Prostate gland (tissue), 2 donors: ENCODE measurements around the gene PPP1R15B.

ENCODE experiments used
- POLR2A ChIP-seq: fragments of 450-650 bp; IDR thresholded peaks from one replicate; pipeline ENCODE4 v1.6.1; 2016; ENCODE audit warnings: antibody characterized with exemption, mild to moderate bottlenecking
- TF ChIP-seq, protein P1 (sequence below), 4 experiments: fragments of 200-600 bp in 2 of 4; fragments of 450-650 bp in 2 of 4; sonication (generic) in 2 of 4; IDR thresholded peaks; 1 replicate in 3 of 4; 2 replicates in 1 of 4; pipeline ENCODE4 v1.5.1; 2016 to 2019; ENCODE audit warnings: antibody characterized with exemption in 4 of 4, mild to moderate bottlenecking in 2 of 4, moderate library complexity in 2 of 4

DNA sequence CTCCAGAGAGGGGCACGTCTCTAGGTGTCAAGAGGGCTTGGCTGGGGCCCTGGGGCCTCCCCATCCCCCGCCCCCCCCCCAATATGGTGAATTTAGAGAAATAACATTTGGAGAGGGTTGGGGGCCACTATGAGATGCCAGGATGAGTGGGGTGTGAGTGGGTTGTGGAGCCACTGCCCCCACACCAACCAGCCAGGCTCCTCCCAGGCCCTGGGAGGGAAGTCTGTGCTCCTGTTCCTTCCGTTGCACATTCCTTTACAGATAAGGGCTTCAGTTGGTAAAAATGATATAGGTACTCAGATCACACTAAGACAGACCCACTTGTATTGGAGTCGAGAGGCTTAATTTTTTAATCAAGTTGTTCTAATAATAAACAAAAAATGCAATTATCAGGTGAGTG is 51.3 kb downstream of the PPP1R15B start:
- TF ChIP-seq, protein P1, sequence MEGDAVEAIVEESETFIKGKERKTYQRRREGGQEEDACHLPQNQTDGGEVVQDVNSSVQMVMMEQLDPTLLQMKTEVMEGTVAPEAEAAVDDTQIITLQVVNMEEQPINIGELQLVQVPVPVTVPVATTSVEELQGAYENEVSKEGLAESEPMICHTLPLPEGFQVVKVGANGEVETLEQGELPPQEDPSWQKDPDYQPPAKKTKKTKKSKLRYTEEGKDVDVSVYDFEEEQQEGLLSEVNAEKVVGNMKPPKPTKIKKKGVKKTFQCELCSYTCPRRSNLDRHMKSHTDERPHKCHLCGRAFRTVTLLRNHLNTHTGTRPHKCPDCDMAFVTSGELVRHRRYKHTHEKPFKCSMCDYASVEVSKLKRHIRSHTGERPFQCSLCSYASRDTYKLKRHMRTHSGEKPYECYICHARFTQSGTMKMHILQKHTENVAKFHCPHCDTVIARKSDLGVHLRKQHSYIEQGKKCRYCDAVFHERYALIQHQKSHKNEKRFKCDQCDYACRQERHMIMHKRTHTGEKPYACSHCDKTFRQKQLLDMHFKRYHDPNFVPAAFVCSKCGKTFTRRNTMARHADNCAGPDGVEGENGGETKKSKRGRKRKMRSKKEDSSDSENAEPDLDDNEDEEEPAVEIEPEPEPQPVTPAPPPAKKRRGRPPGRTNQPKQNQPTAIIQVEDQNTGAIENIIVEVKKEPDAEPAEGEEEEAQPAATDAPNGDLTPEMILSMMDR (IDR thresholded peaks at IDR 0.05) = no peak
- TF ChIP-seq POLR2A = no peak
